ENCODE measurements around the gene CEP164. TPM values are rescaled to one million over a fixed set of nuclear protein-coding genes. Genes with fewer than 3 reads are reported as not detected.

CEP164 gene
- total RNA-seq, 2 experiments from 2014 or later = 33.0 to 36.7 TPM

- no peak overlapping the region for H3K4me3 Mint-ChIP-seq
These were observed 99.8 kb downstream of the CEP164 start for GRCh38 chr11:117427356-117427874.

GRCh38 chr11:117428186-117428855 lies 100.7 kb downstream of the CEP164 start:
- Histone ChIP-seq H3K27me3 (ENCODE audit: control insufficient read depth in 1 of 2, insufficient read depth in 2 of 2, low read length in 2 of 2) (no peaks in the 10 kb centered on the region), H3K36me3 (ENCODE audit: insufficient read depth, low read length) (no peaks in the 10 kb centered on the region), H3K27ac (ENCODE audit: low read depth in 1 of 2, low read length in 2 of 2) (no peak overlapping the region), H3K4me1 (ENCODE audit: insufficient read depth, low read length) (peaks cover 8% of the 10 kb centered on the region), H3K9me3 (ENCODE audit: control insufficient read depth in 1 of 2, insufficient read depth in 1 of 2, low read length in 2 of 2) (no peaks in the 10 kb centered on the region), H3K4me3 (ENCODE audit: low read length) (no peak overlapping the region)
- no peaks in the 10 kb centered on the region for H3K36me3 Mint-ChIP-seq (ENCODE audit: low read depth)
- ChIA-PET CTCF (no interaction called here), POLR2A (no interaction called here)
- DNase-seq (peak in 1 of 14 experiments; percentile 11), ATAC-seq (ENCODE audit: poor library complexity) (no peak)
- no peaks in the 10 kb centered on the region for H3K27me3 Mint-ChIP-seq
- H3K4me3 Mint-ChIP-seq = no peak overlapping the region
- H3K9me3 Mint-ChIP-seq = no peaks in the 10 kb centered on the region
- H3K27ac Mint-ChIP-seq = no peak overlapping the region
- no peak for TF ChIP-seq CTCF (IDR thresholded peaks at IDR 0.05)
- peaks cover 5% of the 10 kb centered on the region for H3K4me1 Mint-ChIP-seq (ENCODE audit: low read depth)
- intact Hi-C loops (cut with DNase I, micrococcal nuclease) = loop anchor here (5.0 to 10.0 kb wide), 3 partner anchors 386 to 744 kb away; no protein-coding TSS in a partner anchor

More at GRCh38 chr11:117427356-117427874, 99.8 kb downstream of the CEP164 start:
- ChIA-PET CTCF (no interaction called here), POLR2A (no interaction called here)
- Mint-ChIP-seq H3K27ac (no peak overlapping the region), H3K9me3 (no peaks in the 10 kb centered on the region), H3K4me1 (ENCODE audit: low read depth) (peaks cover 5% of the 10 kb centered on the region), H3K27me3 (no peaks in the 10 kb centered on the region), H3K36me3 (ENCODE audit: low read depth) (no peaks in the 10 kb centered on the region)
- Histone ChIP-seq H3K4me1 (ENCODE audit: insufficient read depth, low read length) (peaks cover 8% of the 10 kb centered on the region), H3K4me3 (ENCODE audit: low read length) (no peak overlapping the region), H3K9me3 (ENCODE audit: control insufficient read depth in 1 of 2, insufficient read depth in 1 of 2, low read length in 2 of 2) (no peaks in the 10 kb centered on the region), H3K27ac (ENCODE audit: low read depth in 1 of 2, low read length in 2 of 2) (no peak overlapping the region), H3K36me3 (ENCODE audit: insufficient read depth, low read length) (no peaks in the 10 kb centered on the region), H3K27me3 (ENCODE audit: control insufficient read depth in 1 of 2, insufficient read depth in 2 of 2, low read length in 2 of 2) (no peaks in the 10 kb centered on the region)
- ATAC-seq (ENCODE audit: poor library complexity) = no peak
- TF ChIP-seq CTCF (IDR thresholded peaks at IDR 0.05) = no peak
- no peak for DNase-seq
- intact Hi-C loops (cut with DNase I, micrococcal nuclease) = loop anchor here (2.0 to 10.0 kb wide), 4 partner anchors 387 to 745 kb away; no protein-coding TSS in a partner anchor

GRCh38 chr11:117428856-117429229 lies 101.2 kb downstream of the CEP164 start:
- Histone ChIP-seq H3K4me1 (ENCODE audit: insufficient read depth, low read length) (peaks cover 8% of the 10 kb centered on the region), H3K9me3 (ENCODE audit: control insufficient read depth in 1 of 2, insufficient read depth in 1 of 2, low read length in 2 of 2) (no peaks in the 10 kb centered on the region), H3K4me3 (ENCODE audit: low read length) (no peak overlapping the region), H3K27me3 (ENCODE audit: control insufficient read depth in 1 of 2, insufficient read depth in 2 of 2, low read length in 2 of 2) (no peaks in the 10 kb centered on the region), H3K36me3 (ENCODE audit: insufficient read depth, low read length) (no peaks in the 10 kb centered on the region), H3K27ac (ENCODE audit: low read depth in 1 of 2, low read length in 2 of 2) (no peak overlapping the region)
- Mint-ChIP-seq H3K36me3 (ENCODE audit: low read depth) (no peaks in the 10 kb centered on the region), H3K27me3 (no peaks in the 10 kb centered on the region), H3K4me3 (no peak overlapping the region), H3K9me3 (no peaks in the 10 kb centered on the region), H3K27ac (no peak overlapping the region), H3K4me1 (ENCODE audit: low read depth) (peaks cover 5% of the 10 kb centered on the region)
- TF ChIP-seq CTCF (IDR thresholded peaks at IDR 0.05) = no peak
- intact Hi-C loops (cut with DNase I, micrococcal nuclease) = loop anchor here (5.0 to 10.0 kb wide), 3 partner anchors 386 to 743 kb away; no protein-coding TSS in a partner anchor
- ATAC-seq (ENCODE audit: poor library complexity) (no peak), DNase-seq (no peak)
- POLR2A ChIA-PET = no interaction called here
- CTCF ChIA-PET = no interaction called here
